ENCODE data around the gene ATG13.

ATG13 gene

DNA sequence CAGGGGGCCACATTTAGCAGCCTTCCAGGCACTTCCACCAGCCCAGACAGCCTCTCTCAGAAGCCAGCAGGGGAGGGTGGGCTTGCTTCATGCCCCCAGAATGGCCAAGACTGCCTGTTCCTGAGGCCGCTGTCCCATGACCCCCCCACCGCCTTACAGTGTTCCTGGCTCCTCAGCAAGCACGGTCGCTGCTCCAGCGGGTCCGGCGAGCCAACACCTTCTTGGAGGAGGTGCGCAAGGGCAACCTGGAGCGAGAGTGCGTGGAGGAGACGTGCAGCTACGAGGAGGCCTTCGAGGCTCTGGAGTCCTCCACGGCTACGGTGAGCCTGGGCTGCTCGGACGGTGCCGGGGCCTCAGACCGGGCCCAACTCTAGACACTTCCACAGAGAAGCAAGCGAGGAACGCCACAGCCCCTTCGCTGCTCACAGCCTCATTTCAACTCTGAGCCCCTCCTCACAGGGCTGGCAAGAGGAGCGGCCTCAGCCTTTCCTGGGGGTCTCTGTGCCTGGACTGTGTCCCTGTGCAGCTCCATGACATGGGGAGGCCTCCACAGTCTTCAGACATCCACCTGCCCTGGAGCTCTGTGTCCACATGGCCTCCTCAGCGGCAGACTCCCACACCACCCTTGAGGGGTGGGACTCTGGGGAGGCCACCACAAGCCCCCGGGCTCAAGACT is 102.3 kb downstream of the ATG13 start:
- TF ChIP-seq CTCF (IDR thresholded peaks at IDR 0.05; ENCODE audit: low read depth, low read length), result no peak
- no peak for DNase-seq (ENCODE audit: low read depth, low spot score)
- in situ Hi-C loops (cut with HindIII; ENCODE audit: low sequenced_read_pairs), result no loop called here
- no peak overlapping the region for H3K4me3 ChIP-seq (ENCODE audit: low read depth, low read length)

DNA sequence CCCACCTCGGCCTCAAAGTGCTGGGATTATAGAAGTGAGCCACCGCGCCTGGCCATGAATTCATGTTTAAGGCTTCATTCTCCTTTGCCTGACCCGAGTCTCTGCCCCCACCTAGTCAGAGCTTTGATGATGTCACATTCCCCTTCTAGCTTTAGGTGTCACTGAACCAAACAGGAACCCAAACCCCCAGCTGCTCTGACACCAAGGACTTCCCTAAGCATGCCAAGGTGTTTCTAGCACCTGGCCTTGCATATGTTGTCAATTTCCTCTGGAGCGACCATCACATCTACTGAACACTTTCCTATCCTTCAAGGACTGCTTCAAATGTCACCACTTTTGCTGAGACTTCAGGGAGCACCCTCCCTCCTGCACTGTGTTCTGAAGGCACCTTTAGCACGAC is 103.9 kb downstream of the ATG13 start:
- no peak for DNase-seq (ENCODE audit: low read depth, low spot score)
- no peak for TF ChIP-seq CTCF (IDR thresholded peaks at IDR 0.05; ENCODE audit: low read depth, low read length)

GRCh38 chr11:46722566-46723358 is 105.4 kb downstream of the ATG13 start:
- in situ Hi-C loops (cut with HindIII; ENCODE audit: low sequenced_read_pairs), result no loop called here
- DNase-seq (ENCODE audit: low read depth, low spot score), result no peak
- no peak overlapping the region for H3K4me3 ChIP-seq (ENCODE audit: low read depth, low read length)
- TF ChIP-seq CTCF (IDR thresholded peaks at IDR 0.05; ENCODE audit: low read depth, low read length), result no peak

More for the DNA sequence above, 103.9 kb downstream of the ATG13 start:
- in situ Hi-C loops (cut with HindIII; ENCODE audit: low sequenced_read_pairs), result no loop called here
- H3K4me3 ChIP-seq (ENCODE audit: low read depth, low read length), result no peak overlapping the region

GRCh38 chr11:46723359-46723680 is 106.0 kb downstream of the ATG13 start:
- no peak for DNase-seq (ENCODE audit: low read depth, low spot score)
- in situ Hi-C loops (cut with HindIII; ENCODE audit: low sequenced_read_pairs), result no loop called here
- TF ChIP-seq CTCF (IDR thresholded peaks at IDR 0.05; ENCODE audit: low read depth, low read length), result no peak
- no peak overlapping the region for H3K4me3 ChIP-seq (ENCODE audit: low read depth, low read length)

- DNase-seq (ENCODE audit: low read depth, low spot score), result no peak
- no peak for TF ChIP-seq CTCF (IDR thresholded peaks at IDR 0.05; ENCODE audit: low read depth, low read length)
- in situ Hi-C loops (cut with HindIII; ENCODE audit: low sequenced_read_pairs), result no loop called here
- no peak overlapping the region for H3K4me3 ChIP-seq (ENCODE audit: low read depth, low read length)
These were observed 106.7 kb downstream of the ATG13 start for GRCh38 chr11:46724088-46724487.
